NCI-H226 (cell line): ENCODE results near the gene METTL9.
"Not testable (repeated sequence)": the region's sequence is repeated elsewhere in the genome, so short reads cannot be mapped to it uniquely, and the experiment has no call there.

ENCODE experiments used
- DNase-seq: peaks from one replicate; pipeline ENCODE4 v3.0.0-alpha.2; 2015

METTL9 gene

DNA sequence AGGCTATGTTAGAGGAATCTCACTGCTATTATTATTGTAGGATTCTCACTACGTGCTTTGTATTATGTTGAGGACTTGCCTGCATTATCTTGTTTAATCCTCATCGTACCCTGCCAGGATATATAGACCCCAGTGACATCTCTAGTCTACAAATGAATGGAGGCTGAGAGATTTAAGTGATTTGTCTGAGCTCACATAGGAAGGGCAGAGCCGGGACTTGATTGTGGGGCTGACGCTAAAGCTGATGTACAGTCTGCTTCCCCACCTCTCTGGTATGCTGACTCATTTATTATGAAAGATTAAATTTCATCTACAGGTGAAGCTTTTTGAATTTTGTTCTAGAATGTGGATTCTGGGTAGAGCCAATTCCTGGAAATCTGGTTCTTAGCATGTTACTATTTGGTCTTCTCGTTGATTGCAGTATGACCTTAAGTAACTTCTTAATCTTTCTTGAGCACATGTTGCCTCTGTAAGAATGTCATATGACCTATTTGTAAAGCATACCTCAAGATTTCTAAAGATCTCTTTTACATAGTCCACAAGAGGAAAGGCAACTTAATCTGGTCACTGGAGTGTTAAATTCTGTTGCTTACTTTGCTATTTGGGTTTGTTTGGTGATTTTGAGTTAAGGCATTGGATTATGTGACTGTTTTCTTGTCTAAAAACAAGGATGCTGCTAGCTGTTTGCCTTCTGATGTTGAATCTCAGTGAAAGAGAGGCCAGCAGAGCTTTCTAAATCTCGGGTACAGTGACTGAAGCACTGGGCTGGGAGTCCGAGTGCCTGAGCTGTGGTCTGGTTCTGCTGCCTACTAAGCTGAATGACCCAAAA is 12.4 kb downstream of the METTL9 start:
- no peak for DNase-seq

DNA sequence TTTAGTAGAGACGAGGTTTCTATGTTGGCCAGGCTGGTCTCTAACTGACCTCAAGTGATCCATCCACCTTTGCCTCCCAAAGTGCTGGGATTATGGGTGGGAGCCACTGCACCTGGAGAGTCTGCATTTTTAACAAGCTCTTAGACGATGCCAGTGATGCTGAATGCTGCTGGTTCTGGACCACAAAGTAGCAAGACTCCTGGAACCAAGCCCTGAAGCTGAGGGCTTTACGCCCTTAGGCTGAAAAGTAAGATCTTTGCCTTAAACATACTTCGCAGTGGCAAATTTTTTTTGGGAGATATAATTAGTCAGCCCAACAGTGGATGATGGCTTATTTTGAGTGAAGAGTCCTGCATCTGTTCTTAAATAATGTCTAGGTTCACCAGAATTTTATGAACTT is 14.0 kb downstream of the METTL9 start:
- DNase-seq, result no peak

DNA sequence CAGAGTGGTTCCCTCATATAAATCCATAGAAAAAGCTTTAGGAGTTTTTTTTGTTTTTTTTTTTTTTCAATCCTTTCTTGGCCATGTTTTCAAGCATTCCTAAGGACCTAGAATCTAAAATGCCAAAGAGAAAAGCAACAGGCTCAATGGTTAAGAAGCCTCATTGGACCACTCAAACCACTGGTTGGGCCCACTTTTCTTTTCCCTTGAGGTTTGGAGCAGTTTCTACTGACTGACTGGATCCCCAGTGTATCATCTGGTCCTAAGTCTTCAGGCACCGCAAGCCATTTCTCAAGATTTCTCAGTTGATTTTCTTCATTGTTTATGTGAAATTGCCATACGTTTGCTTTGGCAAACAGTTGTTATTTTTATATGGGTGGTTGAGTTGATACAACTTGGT is 14.4 kb downstream of the METTL9 start:
- DNase-seq, result no peak

DNA sequence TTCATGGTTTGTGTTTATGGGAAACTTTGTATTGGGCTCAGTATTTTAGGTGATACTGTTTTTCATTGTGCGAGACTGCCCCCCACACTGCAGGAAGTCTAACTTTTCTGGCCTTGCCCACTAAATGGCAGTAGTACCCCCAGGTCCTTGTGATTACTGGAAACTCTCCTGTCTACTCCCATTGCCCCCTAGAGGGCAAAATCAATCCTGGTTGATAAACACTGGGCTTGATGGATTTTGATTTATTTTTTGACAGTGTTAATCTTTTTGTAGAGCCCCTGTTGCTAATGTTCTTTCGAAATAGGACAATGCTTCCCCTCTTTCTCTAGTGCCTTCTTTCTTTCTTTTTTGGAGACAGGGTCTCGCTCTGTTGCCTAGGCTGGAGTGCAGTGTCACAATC is 15.5 kb downstream of the METTL9 start:
- DNase-seq, result no peak

DNA sequence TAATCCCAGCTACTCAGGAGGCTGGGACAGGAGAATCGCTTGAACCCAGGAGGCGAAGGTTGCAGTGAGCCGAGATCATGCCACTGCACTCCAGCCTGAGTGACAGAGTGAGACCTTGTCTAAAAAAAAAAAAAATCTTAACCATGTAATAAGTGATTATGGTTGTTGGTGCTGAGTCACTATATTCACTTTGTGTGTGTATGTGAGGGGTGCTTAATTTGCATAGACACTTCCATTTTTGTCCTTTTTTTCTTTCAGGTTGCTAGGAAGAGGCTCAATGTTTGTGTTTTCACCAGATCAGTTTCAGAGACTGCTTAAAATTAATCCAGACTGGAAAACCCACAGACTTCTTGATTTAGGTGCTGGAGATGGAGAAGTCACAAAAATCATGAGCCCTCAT is 18.2 kb downstream of the METTL9 start:
- DNase-seq, result no peak

DNA sequence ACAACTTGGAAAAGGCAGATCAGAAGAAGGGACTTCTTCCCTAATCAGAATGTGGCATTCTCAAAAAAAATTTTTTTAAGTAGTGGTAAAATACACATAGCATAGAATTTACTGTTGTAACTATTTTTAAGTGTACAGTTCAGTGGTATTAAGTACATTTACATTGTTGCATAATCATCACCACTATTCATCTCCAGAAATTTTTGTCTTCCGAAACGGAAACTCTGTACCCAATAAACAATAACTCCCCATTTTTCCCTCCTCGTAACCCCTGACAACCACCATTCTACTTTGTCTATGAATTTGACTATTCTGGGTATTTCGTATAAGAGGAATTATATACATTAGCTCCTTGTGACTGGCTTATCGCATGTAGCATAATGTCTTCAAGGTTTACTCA is 18.9 kb downstream of the METTL9 start:
- no peak for DNase-seq

DNA sequence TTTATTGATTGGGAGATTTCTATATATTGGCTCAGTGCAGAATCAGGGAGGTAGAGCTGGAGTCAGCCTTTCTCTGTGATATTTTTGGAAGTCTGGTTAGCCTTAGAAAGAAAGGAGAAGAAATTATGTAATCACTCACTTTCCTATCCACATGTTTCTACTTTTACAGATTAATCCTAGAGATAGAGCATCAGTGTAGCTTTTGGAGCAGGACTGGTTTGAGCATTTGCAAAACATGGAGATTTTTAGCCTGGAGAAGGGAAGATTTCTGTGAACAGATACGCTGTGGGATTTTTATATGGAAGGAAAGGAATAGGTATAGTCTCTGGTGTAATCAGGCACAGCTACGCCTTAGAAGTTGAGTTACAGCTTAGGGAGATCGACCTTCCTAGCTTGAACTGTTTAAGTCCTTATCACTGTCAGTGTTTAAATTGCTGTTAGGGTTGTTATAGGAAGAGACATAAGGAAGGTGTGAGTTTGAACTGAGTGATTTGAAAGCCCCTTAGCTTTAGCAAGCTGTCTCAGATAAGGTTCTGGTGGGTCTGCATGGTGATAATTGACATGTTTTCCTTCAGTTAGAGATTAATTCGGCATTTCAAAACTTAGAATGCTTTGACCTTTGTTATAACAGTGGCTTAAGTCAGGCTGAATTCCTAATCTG is 20.5 kb downstream of the METTL9 start:
- no peak for DNase-seq

DNA sequence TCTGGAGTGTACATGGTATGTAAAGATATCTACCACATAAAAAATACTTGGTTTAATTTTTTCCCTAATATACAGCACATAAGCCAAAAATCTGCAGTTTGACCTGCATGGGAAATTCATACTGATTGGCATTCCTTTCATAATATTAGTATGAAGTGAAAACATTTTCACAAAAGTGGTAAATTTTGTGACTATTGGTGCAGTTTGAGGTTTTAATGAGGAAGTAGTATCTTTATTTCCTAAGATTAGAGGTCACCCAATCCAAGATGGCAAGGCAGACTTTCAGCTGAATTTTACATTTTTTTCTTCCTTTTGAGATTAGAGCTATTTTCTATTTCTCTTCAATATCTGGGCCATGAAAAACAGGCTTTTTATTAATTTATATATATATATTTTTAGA is 21.2 kb downstream of the METTL9 start:
- no peak for DNase-seq

DNA sequence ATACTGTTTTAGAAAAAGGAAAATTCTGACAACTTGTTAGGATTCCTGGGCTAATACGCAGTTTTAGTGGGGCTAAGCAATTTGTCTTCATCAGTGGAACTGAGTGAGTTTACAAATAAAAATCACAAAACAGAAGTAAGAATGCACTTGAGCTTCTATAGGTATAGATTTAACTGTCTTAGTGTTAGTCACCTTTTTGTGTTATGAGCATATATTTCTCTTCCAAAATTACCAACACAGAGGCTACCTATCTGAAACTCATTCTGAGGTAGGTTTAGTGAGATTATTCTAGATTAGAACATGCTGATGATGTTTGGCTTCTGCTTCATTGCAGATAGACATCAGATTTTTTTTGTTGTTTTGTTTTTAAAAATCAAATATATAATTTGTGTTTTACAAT is 23.2 kb downstream of the METTL9 start:
- DNase-seq, result no peak

DNA sequence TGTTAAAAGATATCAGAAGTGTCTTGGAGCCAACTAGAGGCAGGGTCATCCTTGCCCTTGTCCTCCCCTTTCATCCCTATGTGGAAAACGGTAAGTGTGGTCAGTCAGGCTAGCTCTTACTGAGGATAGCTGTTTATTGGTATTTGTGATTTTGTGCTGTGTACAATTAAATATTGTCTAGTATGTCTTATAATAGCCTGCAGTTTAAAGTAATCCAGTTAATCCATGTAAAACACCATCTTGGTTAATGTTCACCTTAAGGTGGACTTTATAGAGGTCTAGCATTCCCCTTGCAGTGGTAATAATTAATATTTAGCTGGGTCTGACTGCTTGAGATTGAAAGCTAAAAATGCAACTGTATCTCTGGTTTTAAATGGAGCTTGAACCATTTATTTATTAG is 25.6 kb downstream of the METTL9 start:
- no peak for DNase-seq

DNA sequence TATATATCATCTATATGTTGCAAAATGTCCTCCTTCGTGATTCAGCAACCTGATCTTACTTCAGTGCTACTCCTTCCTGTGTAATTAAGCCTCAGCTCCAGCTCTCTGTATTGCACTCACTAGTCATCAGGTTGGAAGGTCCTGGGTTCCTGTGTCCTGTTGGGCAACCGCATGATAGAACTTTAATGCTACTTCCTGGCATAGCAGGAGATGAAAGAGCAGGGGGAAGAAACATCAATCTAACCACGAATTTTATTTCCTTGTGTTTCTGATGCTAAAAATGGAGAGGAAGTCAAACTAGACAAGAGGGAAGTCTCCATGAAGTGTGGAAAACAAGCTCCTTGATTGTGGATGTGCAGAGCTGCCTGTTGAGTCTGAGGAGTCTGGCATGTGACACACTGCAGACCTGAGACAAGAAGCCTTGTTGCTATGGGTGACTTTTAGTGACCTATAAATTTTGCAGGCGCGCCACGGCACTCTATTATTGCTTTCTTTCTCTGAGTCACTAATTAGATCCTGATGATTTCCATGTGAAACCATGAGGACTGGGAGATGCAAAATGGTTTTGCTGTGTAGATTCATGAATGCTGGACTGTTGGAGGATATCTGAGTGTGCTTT is 27.4 kb downstream of the METTL9 start:
- DNase-seq, result peak; percentile 58

DNA sequence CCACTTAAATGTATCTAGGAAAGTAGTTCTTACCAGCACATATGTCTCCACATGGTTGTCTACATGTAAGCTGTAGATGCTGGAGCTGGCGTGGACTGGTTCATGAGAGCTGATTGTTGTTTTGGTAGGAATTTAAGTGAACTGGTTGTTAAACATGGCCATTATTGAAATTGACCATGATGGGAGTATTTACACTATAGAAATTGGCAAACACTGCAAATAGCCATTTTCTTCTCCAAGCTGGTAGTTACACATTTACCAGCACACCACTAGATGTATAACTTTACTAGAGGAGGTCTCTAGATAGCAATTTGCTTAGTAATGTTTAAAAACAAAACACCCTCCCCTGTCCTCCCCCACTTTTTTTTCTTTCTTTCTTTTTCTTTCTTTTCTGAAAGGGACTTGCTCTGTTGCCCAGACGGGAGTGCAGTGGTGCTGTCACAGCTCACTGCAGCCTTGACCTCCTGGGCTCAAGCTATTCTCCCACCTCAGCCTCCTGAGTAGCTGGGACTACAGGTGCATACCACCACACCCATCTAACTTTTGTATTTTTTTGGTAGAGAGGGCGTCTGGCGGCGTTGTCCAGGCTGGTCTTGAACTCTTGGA is 28.8 kb downstream of the METTL9 start:
- no peak for DNase-seq

DNA sequence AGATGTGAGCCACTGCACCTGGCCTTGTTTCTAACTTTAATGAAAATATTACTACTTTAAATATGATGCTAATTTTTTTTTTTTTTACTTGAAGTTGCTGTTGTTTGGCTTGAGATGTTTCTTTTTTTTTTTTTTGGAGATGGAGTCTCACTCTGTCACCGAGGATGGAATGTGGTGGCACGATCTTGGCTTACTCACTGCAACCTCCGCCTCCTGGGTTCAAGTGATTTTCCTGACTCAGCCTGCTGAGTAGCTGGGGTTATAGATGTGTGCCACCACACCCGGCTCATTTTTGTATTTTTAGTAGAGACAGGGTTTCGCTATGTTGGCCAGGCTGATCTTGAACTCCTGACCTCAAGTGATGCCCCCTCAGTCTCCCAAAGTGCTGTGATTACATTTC is 29.4 kb downstream of the METTL9 start:
- DNase-seq, result no peak

DNA sequence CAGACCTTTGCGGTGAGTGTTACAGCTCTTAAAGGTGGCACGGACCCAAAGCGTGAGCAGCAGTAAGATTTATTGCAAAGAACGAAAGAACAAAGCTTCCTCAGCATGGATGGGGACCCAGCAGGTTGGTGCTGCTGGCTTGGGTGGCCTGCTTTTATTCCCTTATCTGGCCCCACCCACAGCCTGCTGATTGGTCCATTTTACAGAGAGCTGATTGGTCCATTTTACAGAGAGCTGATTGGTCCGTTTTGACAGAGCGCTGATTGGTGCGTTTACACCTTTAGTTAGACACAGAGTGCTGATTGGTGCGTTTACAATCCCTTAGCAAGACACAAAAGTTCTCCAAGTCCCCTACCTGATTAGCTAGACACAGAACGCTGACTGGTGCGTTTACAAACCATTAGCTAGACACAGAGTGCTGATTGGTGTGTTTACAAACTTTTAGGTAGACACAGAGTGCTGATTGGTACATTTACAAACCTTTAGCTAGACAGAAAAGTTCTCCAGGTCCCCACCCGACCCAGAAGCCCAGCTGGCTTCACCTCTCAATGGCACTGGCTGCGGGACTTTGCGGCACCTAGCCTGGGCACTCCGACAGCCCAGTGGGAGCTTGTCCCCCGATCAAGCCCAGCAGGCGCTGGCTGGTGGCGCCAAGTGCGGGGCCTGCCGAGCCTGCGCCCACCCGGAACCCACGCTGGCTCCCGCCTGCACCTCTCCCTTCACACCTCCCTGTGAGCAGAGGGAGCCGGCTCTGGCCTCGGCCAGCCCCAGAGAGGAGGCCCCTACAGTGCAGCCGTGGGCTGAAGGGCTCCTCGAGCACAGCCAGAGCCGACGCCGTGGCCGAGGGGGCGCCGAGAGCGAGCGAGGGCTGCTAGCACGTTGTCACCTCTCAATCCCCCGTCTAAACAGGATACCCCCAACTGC is 30.5 kb downstream of the METTL9 start:
- DNase-seq, result not testable (repeated sequence)

DNA sequence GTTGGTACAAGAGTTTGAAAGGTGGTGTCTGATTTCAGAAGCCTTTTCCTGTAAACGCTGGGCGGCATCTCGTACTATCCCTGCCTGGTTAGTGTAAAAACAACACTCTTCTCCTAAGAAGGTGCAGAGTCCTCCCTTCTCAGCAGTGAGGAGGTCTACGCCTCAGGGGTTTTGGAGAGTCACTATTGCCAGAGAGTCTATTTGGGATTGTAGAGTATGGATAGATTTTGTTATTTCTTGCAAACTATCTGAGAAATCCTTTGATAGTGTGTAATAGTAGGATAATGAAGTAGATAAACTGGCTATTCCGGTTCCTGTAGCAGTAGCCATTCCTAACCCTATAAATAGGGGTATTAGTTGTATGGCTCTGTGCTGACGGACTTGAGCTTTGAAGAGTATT is 31.5 kb downstream of the METTL9 start:
- not testable (repeated sequence) for DNase-seq

DNA sequence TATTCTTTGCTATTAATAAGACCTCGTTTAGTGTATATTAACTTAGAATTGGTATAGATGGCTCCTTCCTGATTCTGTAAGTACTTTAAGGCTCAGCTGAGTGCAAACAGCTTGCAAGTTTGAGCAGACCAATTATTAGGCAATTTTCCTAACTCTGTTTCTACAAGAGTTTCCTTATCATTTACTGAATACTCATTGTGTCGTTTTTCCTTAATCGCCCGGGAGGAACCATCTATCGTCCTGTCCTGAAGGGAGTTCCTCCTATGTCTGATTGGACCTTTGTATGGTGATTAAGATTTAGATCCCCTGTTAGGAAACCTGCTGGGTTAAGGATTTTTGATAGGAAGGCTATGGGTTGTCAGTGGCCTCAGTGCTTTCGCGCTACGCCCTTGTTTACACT is 32.0 kb downstream of the METTL9 start:
- not testable (repeated sequence) for DNase-seq

DNA sequence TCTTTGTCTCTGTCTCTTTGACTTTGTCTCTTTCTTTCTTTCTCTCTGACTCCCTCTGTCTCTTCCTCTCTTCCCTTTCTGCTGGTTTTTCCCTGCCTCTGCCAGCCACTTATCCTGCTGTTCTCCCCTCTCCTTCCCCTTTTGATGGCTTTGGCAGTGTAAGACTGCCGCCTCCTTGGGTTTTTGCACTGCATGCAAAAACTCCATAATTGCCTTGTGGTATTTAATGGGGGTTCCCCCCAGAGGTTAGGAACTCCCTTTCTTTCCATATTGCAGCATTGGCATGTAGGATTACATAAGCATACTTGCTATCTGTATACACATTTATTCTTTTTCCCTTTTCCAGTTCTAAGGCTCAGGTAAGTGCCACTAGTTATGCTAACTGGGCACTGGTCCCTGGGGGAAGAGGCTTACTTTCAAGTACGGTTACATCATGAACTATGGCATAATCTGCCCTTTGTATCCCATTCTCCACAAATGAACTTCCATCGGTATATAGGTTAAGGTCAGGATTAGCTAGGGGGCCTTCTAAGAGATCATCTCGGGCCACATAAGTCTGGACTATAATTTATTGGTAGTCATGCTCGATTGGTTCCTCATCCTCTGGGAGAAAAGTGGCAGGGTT is 32.7 kb downstream of the METTL9 start:
- DNase-seq, result not testable (repeated sequence)

DNA sequence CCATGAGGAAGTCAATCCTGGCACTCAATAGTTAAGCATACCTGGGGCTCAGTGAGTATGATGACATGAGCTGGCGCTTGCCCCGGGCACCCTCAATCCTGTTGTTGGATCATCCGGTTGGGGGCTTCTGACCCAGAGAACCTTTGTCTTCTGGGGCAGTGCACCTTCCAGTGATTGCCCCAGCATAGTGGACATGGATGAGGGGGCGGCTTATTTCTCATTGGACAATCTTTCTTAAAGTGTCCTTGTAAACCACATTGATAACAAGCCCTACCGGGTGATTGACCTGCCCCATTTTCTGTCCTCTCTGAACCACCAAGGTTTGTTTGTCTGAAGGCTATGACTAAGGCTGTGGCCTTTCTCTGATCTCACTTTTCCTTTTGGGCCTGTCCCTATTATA is 34.8 kb downstream of the METTL9 start:
- DNase-seq, result no peak

DNA sequence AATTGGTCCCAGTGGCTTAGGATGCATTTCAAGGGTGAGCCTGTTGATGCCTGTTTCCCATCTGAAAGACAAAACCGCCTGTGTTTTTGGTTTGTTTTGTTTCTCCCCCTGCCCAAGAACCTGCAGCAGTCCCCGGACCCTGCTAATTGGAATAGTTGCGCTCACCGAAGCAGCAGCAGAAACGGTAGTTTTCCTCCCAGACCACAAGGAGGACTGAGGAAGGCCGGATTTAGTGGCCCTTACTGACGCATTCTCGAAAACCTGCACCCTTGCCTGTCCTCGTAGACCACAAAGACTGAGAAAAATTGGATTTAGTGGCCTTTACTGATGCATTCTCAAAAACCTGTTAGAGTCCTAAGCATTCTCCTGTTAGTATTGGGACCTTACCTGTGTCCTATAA is 36.3 kb downstream of the METTL9 start:
- DNase-seq, result not testable (repeated sequence)

DNA sequence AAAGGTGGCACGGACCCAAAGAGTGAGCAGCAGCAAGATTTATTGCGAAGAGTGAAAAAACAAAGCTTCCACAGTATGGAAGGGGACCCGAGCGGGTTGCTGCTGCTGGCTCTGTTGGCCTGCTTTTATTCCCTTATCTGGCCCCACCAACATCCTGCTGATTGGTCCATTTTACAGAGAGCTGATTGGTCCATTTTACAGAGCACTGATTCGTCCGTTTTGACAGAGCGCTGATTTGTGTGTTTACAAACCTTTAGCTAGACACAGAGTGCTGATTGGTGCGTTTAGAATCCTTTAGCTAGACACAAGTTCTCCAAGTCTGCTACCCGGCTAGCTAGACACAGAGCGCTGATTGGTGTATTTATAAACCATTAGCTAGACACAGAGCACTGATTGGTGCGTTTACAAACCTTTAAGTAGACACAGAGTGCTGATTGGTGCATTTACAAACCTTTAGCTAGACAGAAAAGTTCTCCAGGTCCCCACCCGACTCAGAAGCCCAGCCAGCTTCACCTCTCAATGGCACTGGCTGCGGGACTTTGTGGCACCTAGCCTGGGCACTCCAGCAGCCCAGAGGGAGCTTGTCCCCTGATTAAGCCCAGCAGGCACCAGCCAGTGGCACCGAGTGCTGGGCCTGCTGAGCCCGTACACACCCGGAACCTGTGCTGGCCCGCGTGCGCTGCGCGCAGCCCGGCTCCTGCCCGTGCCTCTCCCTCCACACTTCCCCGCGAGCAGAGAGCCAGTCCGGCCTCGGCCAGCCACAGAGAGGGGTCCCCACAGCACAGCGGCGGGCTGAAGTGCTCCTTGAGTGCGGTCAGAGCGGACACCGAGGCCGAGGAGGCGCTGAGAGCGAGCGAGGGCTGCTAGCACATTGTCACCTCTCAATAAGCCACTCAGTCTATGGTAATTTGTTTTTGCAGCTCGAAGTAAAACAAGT is 37.9 kb downstream of the METTL9 start:
- no peak for DNase-seq

DNA sequence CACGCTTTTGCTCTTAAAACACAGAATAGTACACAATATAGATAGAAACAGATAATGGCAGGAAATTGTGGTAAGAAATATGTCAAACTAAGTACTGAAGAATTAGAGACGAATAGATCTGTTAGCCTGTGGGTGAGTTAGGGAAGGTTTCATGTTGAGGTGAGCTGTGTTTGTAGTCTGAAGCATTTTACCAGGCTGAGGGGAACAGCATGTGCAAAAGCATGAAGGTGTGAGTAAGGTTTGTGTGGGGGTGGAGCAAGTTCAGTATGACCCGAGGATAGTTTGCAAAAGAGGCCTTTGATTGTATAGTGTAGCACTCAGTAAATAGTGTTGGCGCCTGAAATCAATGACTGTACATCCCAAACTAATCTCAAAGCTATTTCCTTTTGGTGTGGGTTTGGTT is 39.2 kb downstream of the METTL9 start:
- DNase-seq, result peak; percentile 24
